Right atrium auricular region (tissue), 2 donors: ENCODE data around the gene PDE9A. TPM values are rescaled to one million over a fixed set of nuclear protein-coding genes. Genes with fewer than 3 reads are reported as not detected.

Experiments
- DNase-seq: peaks from one replicate; pipeline ENCODE4 v3.0.0-alpha.2; 2019; ENCODE audit warnings: low spot score
- H3K27ac ChIP-seq, 2 donors: fragments of 200-600 bp; sonication (generic); 1 replicate in 1 of 2; 2 replicates in 1 of 2; pipeline ENCODE4 v1.5.1; 2016 to 2019
- H3K27me3 ChIP-seq, 2 donors: fragments of 200-600 bp; sonication (generic); one replicate each; pipeline versions ENCODE4 v1.5.1 to v1.6.0; 2017 to 2019
- H3K36me3 ChIP-seq: fragments of 200-600 bp; sonication (generic); one replicate; pipeline ENCODE4 v1.5.1; 2016
- H3K4me1 ChIP-seq, 2 donors: fragments of 200-600 bp; sonication (generic); one replicate each; pipeline versions ENCODE4 v1.5.1 to v1.6.0; 2017 to 2019
- H3K4me3 ChIP-seq, 2 donors: fragments of 200-600 bp; sonication (generic); 1 replicate in 1 of 2; 2 replicates in 1 of 2; pipeline ENCODE4 v1.5.1; 2017 to 2019; ENCODE audit warnings: mild to moderate bottlenecking in 1 of 2, moderate library complexity in 1 of 2
- H3K9me3 ChIP-seq, 2 donors: fragments of 200-600 bp; sonication (generic); one replicate each; pipeline ENCODE4 v1.5.1; 2019
- total RNA-seq, 2 donors: library from RNA; depleted of rRNA; stranded (reverse); fragments of >200 nt; gene quantifications; one replicate each; pipeline ENCODE4 v1.1.0, GENCODE V29; 2016
- TF ChIP-seq, protein P1 (sequence below), 2 donors: fragments of 200-600 bp; sonication (generic); IDR thresholded peaks; one replicate each; pipeline ENCODE4 v1.5.1; 2019; ENCODE audit warnings: antibody characterized with exemption in 2 of 2

Gene PDE9A
- total RNA-seq, 2 donors from 2014 or later, result 1.1 to 2.0 TPM

- no peaks in the 10 kb centered on the region for H3K4me1 ChIP-seq
- TF ChIP-seq, protein P1, sequence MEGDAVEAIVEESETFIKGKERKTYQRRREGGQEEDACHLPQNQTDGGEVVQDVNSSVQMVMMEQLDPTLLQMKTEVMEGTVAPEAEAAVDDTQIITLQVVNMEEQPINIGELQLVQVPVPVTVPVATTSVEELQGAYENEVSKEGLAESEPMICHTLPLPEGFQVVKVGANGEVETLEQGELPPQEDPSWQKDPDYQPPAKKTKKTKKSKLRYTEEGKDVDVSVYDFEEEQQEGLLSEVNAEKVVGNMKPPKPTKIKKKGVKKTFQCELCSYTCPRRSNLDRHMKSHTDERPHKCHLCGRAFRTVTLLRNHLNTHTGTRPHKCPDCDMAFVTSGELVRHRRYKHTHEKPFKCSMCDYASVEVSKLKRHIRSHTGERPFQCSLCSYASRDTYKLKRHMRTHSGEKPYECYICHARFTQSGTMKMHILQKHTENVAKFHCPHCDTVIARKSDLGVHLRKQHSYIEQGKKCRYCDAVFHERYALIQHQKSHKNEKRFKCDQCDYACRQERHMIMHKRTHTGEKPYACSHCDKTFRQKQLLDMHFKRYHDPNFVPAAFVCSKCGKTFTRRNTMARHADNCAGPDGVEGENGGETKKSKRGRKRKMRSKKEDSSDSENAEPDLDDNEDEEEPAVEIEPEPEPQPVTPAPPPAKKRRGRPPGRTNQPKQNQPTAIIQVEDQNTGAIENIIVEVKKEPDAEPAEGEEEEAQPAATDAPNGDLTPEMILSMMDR (IDR thresholded peaks at IDR 0.05), result no peak
- no peak overlapping the region for H3K27ac ChIP-seq
- H3K36me3 ChIP-seq, result no peaks in the 10 kb centered on the region
- DNase-seq, result no peak
- no peaks in the 10 kb centered on the region for H3K27me3 ChIP-seq
- no peak overlapping the region for H3K4me3 ChIP-seq
- H3K9me3 ChIP-seq, result no peaks in the 10 kb centered on the region
Observed at GRCh38 chr21:42690586-42690985, 37.2 kb downstream of the PDE9A start.

GRCh38 chr21:42691901-42692559 lies 38.6 kb downstream of the PDE9A start:
- Histone ChIP-seq H3K4me3 (no peak overlapping the region), H3K27me3 (no peaks in the 10 kb centered on the region), H3K4me1 (no peaks in the 10 kb centered on the region), H3K27ac (no peak overlapping the region), H3K36me3 (no peaks in the 10 kb centered on the region), H3K9me3 (no peaks in the 10 kb centered on the region)
- no peak for DNase-seq
- TF ChIP-seq, protein P1 (IDR thresholded peaks at IDR 0.05), result no peak

DNA sequence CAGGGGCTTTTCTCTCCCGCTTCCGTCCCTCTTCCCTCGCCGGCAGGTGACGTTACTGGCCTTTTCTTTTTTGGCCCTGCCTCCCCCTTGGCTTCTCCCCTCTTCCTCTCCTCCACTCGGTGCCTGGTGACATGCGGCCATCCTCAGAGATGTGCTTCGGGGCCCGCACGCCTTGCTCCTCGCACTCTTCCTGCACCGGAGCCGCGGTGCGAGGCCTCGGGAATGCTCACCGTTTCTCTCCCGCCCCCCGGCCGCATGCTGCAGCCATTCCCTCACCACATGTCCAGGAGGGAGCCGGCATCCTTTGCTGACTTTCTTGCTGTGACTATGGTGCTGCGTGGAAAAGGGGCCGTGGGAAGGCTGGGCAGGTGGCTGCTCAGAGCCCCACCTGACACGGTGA lies 39.3 kb downstream of the PDE9A start:
- no peak for DNase-seq
- TF ChIP-seq, protein P1 (IDR thresholded peaks at IDR 0.05), result no peak
- Histone ChIP-seq H3K4me3 (no peak overlapping the region), H3K27ac (no peak overlapping the region), H3K9me3 (no peaks in the 10 kb centered on the region), H3K4me1 (no peaks in the 10 kb centered on the region), H3K27me3 (no peaks in the 10 kb centered on the region), H3K36me3 (no peaks in the 10 kb centered on the region)

GRCh38 chr21:42694751-42695696 lies 41.6 kb downstream of the PDE9A start:
- H3K27ac ChIP-seq, result no peak overlapping the region
- no peaks in the 10 kb centered on the region for H3K27me3 ChIP-seq
- H3K4me1 ChIP-seq, result no peaks in the 10 kb centered on the region
- no peaks in the 10 kb centered on the region for H3K9me3 ChIP-seq
- TF ChIP-seq, protein P1 (IDR thresholded peaks at IDR 0.05), result no peak
- no peak for DNase-seq
- H3K4me3 ChIP-seq, result no peak overlapping the region
- H3K36me3 ChIP-seq, result no peaks in the 10 kb centered on the region

GRCh38 chr21:42695697-42696380 lies 42.4 kb downstream of the PDE9A start:
- TF ChIP-seq, protein P1 (IDR thresholded peaks at IDR 0.05), result no peak
- no peak overlapping the region for H3K27ac ChIP-seq
- no peaks in the 10 kb centered on the region for H3K9me3 ChIP-seq
- DNase-seq, result no peak
- H3K4me3 ChIP-seq, result no peak overlapping the region
- no peaks in the 10 kb centered on the region for H3K4me1 ChIP-seq
- H3K36me3 ChIP-seq, result no peaks in the 10 kb centered on the region
- no peaks in the 10 kb centered on the region for H3K27me3 ChIP-seq
